Activated naive CD8-positive, alpha-beta T cell (primary cell): ENCODE measurements around the gene SNRPD3.
"Not testable (repeated sequence)": the region's sequence is repeated elsewhere in the genome, so short reads cannot be mapped to it uniquely, and the experiment has no call there.

Source experiments
- H3K27ac Mint-ChIP-seq: one replicate; pipeline ENCODE4 v1.8.0; 2021; ENCODE audit warnings: mixed read lengths
- H3K27me3 Mint-ChIP-seq: one replicate; pipeline ENCODE4 v1.8.0; 2021; ENCODE audit warnings: mixed read lengths
- H3K36me3 Mint-ChIP-seq: one replicate; pipeline ENCODE4 v1.8.0; 2021; ENCODE audit warnings: mixed read lengths
- H3K4me1 Mint-ChIP-seq: one replicate; pipeline ENCODE4 v1.8.0; 2021; ENCODE audit warnings: low read depth, mixed read lengths
- H3K4me3 Mint-ChIP-seq: one replicate; pipeline ENCODE4 v1.8.0; 2021; ENCODE audit warnings: mild to moderate bottlenecking, mixed read lengths
- H3K9me3 Mint-ChIP-seq: one replicate; pipeline ENCODE4 v1.8.0; 2021; ENCODE audit warnings: low read depth, mixed read lengths

Gene SNRPD3

GRCh38 chr22:24521791-24522245 lies 34.0 kb upstream of the SNRPD3 start:
- Mint-ChIP-seq H3K4me3 (no peak overlapping the region), H3K9me3 (no peaks in the 10 kb centered on the region), H3K27ac (no peak overlapping the region), H3K36me3 (no peaks in the 10 kb centered on the region), H3K27me3 (peaks cover 2% of the 10 kb centered on the region), H3K4me1 (peaks cover 6% of the 10 kb centered on the region)

GRCh38 chr22:24523873-24524272 lies 31.9 kb upstream of the SNRPD3 start:
- Mint-ChIP-seq H3K27ac (no peak overlapping the region), H3K4me1 (peaks cover 6% of the 10 kb centered on the region), H3K4me3 (no peak overlapping the region), H3K9me3 (no peaks in the 10 kb centered on the region), H3K36me3 (no peaks in the 10 kb centered on the region), H3K27me3 (peaks cover 2% of the 10 kb centered on the region)

GRCh38 chr22:24525416-24526037 lies 30.3 kb upstream of the SNRPD3 start:
- peaks cover 1% of the 10 kb centered on the region for H3K27me3 Mint-ChIP-seq
- no peak overlapping the region for H3K27ac Mint-ChIP-seq
- no peaks in the 10 kb centered on the region for H3K36me3 Mint-ChIP-seq

DNA sequence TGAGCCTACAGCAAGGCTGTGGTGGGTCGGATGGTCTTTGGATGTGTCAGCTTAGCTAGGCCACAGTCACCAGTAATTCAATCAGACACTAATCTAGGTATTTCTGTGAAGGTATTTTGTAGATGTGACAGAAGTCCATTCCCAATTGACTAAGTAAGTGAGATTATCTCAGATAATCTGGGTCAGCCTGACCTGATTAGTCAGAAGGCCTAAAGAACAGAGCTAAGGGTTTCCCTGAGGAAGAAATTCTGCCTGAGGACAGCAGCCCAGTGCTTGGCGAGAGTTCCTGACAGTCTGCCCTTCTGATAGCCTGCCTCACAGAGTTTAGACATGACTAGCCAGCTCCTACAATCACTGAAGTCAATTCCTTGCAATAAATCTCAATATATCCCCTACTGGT lies 29.6 kb upstream of the SNRPD3 start:
- peaks cover 6% of the 10 kb centered on the region for H3K4me1 Mint-ChIP-seq
- H3K36me3 Mint-ChIP-seq, result no peaks in the 10 kb centered on the region
- no peak overlapping the region for H3K27ac Mint-ChIP-seq

More at GRCh38 chr22:24525416-24526037, 30.3 kb upstream of the SNRPD3 start:
- Mint-ChIP-seq H3K4me3 (no peak overlapping the region), H3K9me3 (no peaks in the 10 kb centered on the region), H3K4me1 (peaks cover 6% of the 10 kb centered on the region)

DNA sequence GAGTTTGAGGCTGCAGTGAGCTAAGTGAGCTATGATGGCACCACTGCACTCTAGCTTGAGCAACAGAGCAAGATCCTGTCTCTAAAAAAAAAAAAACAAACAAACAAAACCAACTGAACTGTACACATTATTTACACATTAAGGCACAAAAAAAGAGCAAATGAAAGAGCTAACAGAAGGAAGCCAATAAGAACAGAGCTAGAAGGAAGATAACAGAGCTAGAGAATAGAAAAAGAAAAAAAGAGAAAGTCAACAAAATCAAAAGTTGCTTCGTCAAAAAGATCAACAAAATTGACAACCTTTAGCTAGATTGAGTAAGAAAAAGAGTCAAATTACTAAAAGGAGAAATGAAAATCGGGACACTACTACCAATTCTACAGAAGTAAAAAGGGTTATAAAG lies 25.9 kb upstream of the SNRPD3 start:
- H3K27ac Mint-ChIP-seq, result no peak overlapping the region
- H3K36me3 Mint-ChIP-seq, result no peaks in the 10 kb centered on the region
- peaks cover 4% of the 10 kb centered on the region for H3K4me1 Mint-ChIP-seq
- no peaks in the 10 kb centered on the region for H3K27me3 Mint-ChIP-seq
- no peaks in the 10 kb centered on the region for H3K9me3 Mint-ChIP-seq
- no peak overlapping the region for H3K4me3 Mint-ChIP-seq

More for the DNA sequence above, 29.6 kb upstream of the SNRPD3 start:
- Mint-ChIP-seq H3K4me3 (no peak overlapping the region), H3K27me3 (no peaks in the 10 kb centered on the region), H3K9me3 (no peaks in the 10 kb centered on the region)

- not testable (repeated sequence) for H3K4me3 Mint-ChIP-seq, H3K27ac Mint-ChIP-seq, H3K27me3 Mint-ChIP-seq, H3K36me3 Mint-ChIP-seq, H3K4me1 Mint-ChIP-seq, H3K9me3 Mint-ChIP-seq
Observed at GRCh38 chr22:24530968-24531367, 24.8 kb upstream of the SNRPD3 start.

DNA sequence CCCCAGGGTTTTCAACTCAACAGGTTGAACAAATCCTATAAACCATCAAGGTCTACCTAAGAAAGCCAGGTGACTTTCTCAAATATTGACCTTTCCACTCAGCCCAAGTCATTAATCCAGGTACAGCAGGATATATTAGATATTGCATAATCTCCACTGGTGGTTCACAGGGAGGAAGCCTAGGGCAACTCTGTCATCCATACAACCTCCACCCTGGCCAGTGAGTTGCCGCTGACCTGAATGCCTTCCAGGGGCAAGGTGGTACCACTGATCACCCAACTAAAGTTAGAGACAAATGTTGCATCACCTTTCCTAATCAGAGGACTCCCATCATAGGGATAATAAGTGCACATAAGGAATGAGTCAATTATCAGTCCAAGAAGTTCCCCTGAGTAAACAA lies 23.7 kb upstream of the SNRPD3 start:
- Mint-ChIP-seq H3K36me3 (no peaks in the 10 kb centered on the region), H3K9me3 (no peaks in the 10 kb centered on the region), H3K4me1 (no peaks in the 10 kb centered on the region), H3K27ac (no peak overlapping the region), H3K27me3 (no peaks in the 10 kb centered on the region), H3K4me3 (no peak overlapping the region)

DNA sequence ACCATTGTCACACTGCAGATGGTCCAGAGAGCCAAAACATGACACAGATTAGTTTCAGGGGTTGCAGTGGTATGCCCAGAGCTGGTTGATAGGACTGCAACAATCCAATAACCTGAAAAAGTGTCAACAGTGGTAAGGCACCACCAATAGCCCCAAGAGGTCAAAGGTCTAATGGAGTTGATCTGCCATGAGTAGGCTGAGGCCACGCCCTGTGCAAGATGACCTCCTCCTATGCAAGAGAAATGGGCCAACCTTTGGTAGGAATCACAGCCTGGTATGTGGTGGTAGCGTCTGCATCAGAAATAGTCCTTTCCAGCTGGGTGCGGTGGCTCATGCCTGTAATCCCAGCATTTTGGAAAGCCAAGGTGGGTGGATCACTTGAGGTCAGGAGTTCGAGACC lies 20.5 kb upstream of the SNRPD3 start:
- Mint-ChIP-seq H3K4me3 (no peak overlapping the region), H3K27me3 (no peaks in the 10 kb centered on the region), H3K36me3 (peaks cover 2% of the 10 kb centered on the region), H3K4me1 (no peaks in the 10 kb centered on the region), H3K27ac (no peak overlapping the region), H3K9me3 (no peaks in the 10 kb centered on the region)

DNA sequence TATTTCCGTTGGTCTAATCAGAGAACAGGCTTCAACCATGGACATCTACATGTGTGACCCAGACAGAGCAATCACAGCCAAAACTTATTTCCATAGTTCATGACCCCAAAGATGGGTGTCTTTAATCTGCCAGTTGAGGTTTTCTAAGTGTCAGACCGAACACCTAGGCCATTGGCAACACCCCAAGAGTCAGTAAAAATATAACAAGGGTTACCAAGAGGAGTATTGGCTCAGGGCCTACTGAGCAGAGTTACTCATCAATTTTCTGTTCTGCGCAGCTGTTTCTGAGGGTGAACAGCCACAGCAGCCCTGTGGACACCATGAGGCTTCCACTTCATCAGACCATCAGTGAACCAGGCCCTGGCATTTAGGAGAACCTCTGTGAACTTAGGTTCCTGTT lies 19.7 kb upstream of the SNRPD3 start:
- H3K9me3 Mint-ChIP-seq, result no peaks in the 10 kb centered on the region
- no peaks in the 10 kb centered on the region for H3K27me3 Mint-ChIP-seq
- peaks cover 2% of the 10 kb centered on the region for H3K4me1 Mint-ChIP-seq
- H3K4me3 Mint-ChIP-seq, result no peak overlapping the region
- H3K36me3 Mint-ChIP-seq, result peaks cover 2% of the 10 kb centered on the region
- no peak overlapping the region for H3K27ac Mint-ChIP-seq

DNA sequence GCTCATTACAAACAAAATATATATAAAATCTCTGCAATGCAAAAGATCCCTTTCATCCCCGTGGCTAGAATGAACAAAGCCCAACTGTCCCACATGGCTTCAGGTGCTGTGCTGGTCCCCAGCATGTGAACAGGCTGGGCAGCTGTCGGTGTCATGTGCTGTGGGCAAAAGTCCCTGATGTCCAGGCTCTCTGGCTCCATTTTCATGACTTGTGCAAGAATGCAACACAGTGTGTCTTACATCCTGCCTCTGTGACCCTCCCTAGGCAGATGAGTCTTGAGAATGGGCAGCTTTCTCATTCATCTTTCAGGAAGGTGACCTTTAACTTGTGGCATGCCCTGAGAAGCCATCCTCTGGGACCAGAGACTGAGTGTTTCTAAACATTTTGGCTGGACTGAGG lies 15.3 kb upstream of the SNRPD3 start:
- H3K36me3 Mint-ChIP-seq, result peaks cover 2% of the 10 kb centered on the region
- H3K27me3 Mint-ChIP-seq, result no peaks in the 10 kb centered on the region
- H3K4me3 Mint-ChIP-seq, result no peak overlapping the region
- peaks cover 2% of the 10 kb centered on the region for H3K4me1 Mint-ChIP-seq
- H3K27ac Mint-ChIP-seq, result no peak overlapping the region
- no peaks in the 10 kb centered on the region for H3K9me3 Mint-ChIP-seq

- Mint-ChIP-seq H3K36me3 (peaks cover 2% of the 10 kb centered on the region), H3K4me1 (peaks cover 2% of the 10 kb centered on the region), H3K9me3 (no peaks in the 10 kb centered on the region), H3K4me3 (no peak overlapping the region), H3K27me3 (no peaks in the 10 kb centered on the region), H3K27ac (no peak overlapping the region)
Observed at GRCh38 chr22:24541681-24542515, 13.9 kb upstream of the SNRPD3 start.

DNA sequence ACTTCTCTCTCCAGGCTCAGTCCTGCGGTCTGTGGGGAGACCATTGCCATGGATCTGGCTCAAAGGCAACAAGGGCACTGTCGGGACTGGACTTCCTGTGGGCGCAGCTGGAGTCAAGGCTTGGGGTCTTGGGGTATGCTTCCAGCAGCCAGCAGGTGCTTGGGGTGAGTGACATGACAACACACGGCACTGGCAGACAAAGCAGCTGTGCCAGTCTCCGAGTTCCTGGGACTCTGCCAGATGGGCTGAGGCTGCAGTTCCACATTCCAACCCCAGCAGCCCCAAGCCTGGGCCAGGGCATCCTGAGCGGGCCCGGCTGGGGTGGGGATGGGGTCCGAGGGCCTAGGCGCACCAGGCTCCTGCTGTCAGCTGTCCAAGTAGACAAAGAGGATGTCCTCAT lies 13.2 kb upstream of the SNRPD3 start:
- Mint-ChIP-seq H3K27me3 (no peaks in the 10 kb centered on the region), H3K9me3 (no peaks in the 10 kb centered on the region), H3K4me3 (no peak overlapping the region), H3K36me3 (peaks cover 2% of the 10 kb centered on the region), H3K4me1 (peaks cover 2% of the 10 kb centered on the region), H3K27ac (no peak overlapping the region)

DNA sequence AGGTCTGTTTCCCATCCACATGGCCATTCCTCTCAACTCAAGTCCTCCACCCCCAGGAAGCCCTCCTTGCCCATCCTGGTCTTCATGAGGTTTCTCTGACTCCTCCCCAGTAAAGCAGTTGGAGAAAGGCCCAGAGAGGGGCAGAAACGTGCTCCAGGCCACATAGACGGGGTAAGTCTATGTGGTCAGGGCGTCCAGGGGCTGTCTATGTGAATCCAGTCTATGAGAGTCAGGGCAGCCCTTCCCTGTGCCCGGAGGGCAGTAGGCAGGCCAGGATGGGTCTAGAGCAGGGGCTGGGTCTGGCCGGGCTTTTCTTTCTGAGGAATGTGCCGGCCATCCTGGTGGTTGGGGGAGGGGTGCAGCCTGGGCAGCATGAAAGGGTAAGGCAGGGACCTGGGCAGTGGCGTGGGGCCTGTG lies 12.6 kb upstream of the SNRPD3 start:
- Mint-ChIP-seq H3K4me3 (no peak overlapping the region), H3K27ac (no peak overlapping the region)

GRCh38 chr22:24543679-24544243 lies 12.0 kb upstream of the SNRPD3 start:
- Mint-ChIP-seq H3K4me3 (no peak overlapping the region), H3K36me3 (no peaks in the 10 kb centered on the region), H3K4me1 (peaks cover 2% of the 10 kb centered on the region), H3K27me3 (no peaks in the 10 kb centered on the region), H3K27ac (no peak overlapping the region), H3K9me3 (no peaks in the 10 kb centered on the region)

More for the DNA sequence above, 12.6 kb upstream of the SNRPD3 start:
- Mint-ChIP-seq H3K27me3 (no peaks in the 10 kb centered on the region), H3K4me1 (peaks cover 2% of the 10 kb centered on the region), H3K36me3 (no peaks in the 10 kb centered on the region), H3K9me3 (no peaks in the 10 kb centered on the region)

DNA sequence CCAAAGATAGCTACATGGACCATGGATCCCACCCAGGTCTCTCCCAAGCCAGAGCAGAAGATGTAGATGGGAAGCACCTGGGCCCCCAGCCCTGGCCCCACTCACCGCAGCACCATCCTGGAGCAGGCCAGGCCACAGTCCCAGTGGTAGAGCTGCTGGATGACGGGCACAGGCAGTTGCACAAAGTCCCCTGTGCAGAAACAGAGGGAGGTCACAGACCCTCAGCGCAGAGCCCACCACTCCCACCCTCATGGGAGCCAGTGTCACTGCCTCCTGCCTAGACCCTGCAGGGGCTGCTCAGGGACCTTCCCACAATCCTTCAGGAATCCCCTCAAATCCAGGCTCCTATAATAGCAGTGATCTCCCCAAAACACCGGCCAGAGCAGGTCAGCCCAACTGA lies 7.0 kb upstream of the SNRPD3 start:
- Mint-ChIP-seq H3K4me3 (no peak overlapping the region), H3K27ac (no peak overlapping the region), H3K27me3 (no peaks in the 10 kb centered on the region), H3K9me3 (no peaks in the 10 kb centered on the region), H3K4me1 (peaks cover 20% of the 10 kb centered on the region), H3K36me3 (no peaks in the 10 kb centered on the region)
